ENCODE data around the gene STYX. TPM values are rescaled to one million over a fixed set of nuclear protein-coding genes. Genes with fewer than 3 reads are reported as not detected.
"Not testable (repeated sequence)": the region's sequence is repeated elsewhere in the genome, so short reads cannot be mapped to it uniquely, and the experiment has no call there.

Gene STYX
- total RNA-seq, 1 experiment from 2014 or later: 9.7 TPM

GRCh38 chr14:52724360-52724644 lies 5.7 kb upstream of the STYX start:
- DNase-seq (ENCODE audit: low read depth): no peak

GRCh38 chr14:52727509-52727908 lies 2.5 kb upstream of the STYX start:
- not testable (repeated sequence) for DNase-seq (ENCODE audit: low read depth)

- not testable (repeated sequence) for DNase-seq (ENCODE audit: low read depth)
These were observed 931 bp upstream of the STYX start for GRCh38 chr14:52729035-52729434.

- no peak for DNase-seq (ENCODE audit: low read depth)
These were observed 411 bp upstream of the STYX start for GRCh38 chr14:52729585-52729924.

- DNase-seq (ENCODE audit: low read depth): peak; percentile 31
These were observed 744 bp downstream of the STYX start for GRCh38 chr14:52730709-52731111.

GRCh38 chr14:52733824-52734223 lies 3.9 kb downstream of the STYX start:
- no peak for DNase-seq (ENCODE audit: low read depth)

- no peak for DNase-seq (ENCODE audit: low read depth)
These were observed 6.0 kb downstream of the STYX start for GRCh38 chr14:52735921-52736489.

GRCh38 chr14:52738409-52738808 lies 8.4 kb downstream of the STYX start:
- DNase-seq (ENCODE audit: low read depth): no peak

- DNase-seq (ENCODE audit: low read depth): no peak
These were observed 10.8 kb downstream of the STYX start for GRCh38 chr14:52740751-52741150.

- DNase-seq (ENCODE audit: low read depth): no peak
These were observed 11.9 kb downstream of the STYX start for GRCh38 chr14:52741865-52742264.

GRCh38 chr14:52748647-52749292 lies 18.8 kb downstream of the STYX start:
- DNase-seq (ENCODE audit: low read depth): no peak

GRCh38 chr14:52755607-52756316 lies 25.8 kb downstream of the STYX start:
- DNase-seq (ENCODE audit: low read depth): no peak

- no peak for DNase-seq (ENCODE audit: low read depth)
These were observed 29.2 kb downstream of the STYX start for GRCh38 chr14:52759145-52759544.

- not testable (repeated sequence) for DNase-seq (ENCODE audit: low read depth)
These were observed 33.0 kb downstream of the STYX start for GRCh38 chr14:52762923-52763322.

GRCh38 chr14:52767058-52767833 lies 37.3 kb downstream of the STYX start:
- DNase-seq (ENCODE audit: low read depth): no peak

- DNase-seq (ENCODE audit: low read depth): peak; percentile 50
These were observed 39.9 kb downstream of the STYX start for GRCh38 chr14:52769887-52770286.

GRCh38 chr14:52776816-52777215 lies 46.9 kb downstream of the STYX start:
- DNase-seq (ENCODE audit: low read depth): no peak

GRCh38 chr14:52778702-52779101 lies 48.7 kb downstream of the STYX start:
- no peak for DNase-seq (ENCODE audit: low read depth)

- DNase-seq (ENCODE audit: low read depth): no peak
These were observed 50.9 kb downstream of the STYX start for GRCh38 chr14:52780893-52781292.

- DNase-seq (ENCODE audit: low read depth): no peak
These were observed 51.7 kb downstream of the STYX start for GRCh38 chr14:52781629-52782028.

- no peak for DNase-seq (ENCODE audit: low read depth)
These were observed 53.2 kb downstream of the STYX start for GRCh38 chr14:52783206-52783605.

- no peak for DNase-seq (ENCODE audit: low read depth)
These were observed 56.9 kb downstream of the STYX start for GRCh38 chr14:52786887-52787286.
